NCI-H82 (cell line): ENCODE measurements around the gene S100Z.
A peak's percentile ranks its signal among the peaks of the same experiment; 100 is the strongest.
"Not testable (repeated sequence)": the region's sequence is repeated elsewhere in the genome, so short reads cannot be mapped to it uniquely, and the experiment has no call there.

Experiments used
- DNase-seq: peaks from one replicate; lab custom pipeline; 2025; lab: John Stamatoyannopoulos, UW

Gene S100Z

GRCh38 chr5:76849419-76850291 lies at the start of gene S100Z:
Gene S100Z, plus strand, starts transcription at chr5:76850014. Its CDS starts 25,346 bp downstream, at chr5:76875360.
- DNase-seq: no peak

DNA sequence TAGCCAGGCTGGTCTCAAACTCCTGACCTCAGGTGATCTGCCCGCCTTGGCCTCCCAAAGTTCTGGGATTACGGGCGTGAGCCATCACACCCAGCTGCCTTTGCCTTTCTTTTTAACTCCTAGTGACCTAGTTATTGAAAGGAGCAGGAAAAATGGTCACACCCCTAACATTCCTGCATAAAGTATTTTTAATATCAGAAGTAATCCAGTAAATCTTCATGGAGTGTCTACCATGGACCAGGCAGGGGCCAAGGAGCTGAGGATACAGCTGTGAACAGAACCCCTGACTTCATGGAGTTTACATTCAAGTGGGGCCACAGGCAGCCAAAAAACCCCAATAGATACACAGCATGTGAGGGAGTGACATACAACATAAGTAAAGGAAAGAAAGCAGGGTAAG lies 49.2 kb upstream of the S100Z start:
- DNase-seq: no peak

GRCh38 chr5:76801159-76801802 lies 48.5 kb upstream of the S100Z start:
- no peak for DNase-seq

GRCh38 chr5:76801803-76802195 lies 48.0 kb upstream of the S100Z start:
- no peak for DNase-seq

DNA sequence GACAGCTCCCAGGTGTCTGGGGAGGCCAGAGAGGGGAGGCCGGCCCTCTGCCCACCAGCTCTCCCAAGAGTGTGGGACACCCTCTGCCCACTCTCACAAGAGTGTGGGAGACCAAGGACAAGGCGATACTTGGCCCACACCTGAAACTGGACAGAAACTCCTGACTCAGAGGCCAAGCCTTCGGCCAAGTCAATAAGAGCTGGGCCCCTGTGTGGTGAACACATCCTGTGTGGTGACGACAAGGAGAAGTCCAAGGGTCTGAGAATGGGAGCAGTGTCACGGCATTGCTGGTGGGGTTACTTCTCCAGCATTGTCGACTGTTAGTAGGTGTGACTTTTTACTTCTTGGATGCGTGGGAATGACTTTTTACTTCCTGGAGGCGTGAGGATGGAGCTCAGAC lies 45.5 kb upstream of the S100Z start:
- DNase-seq: no peak

DNA sequence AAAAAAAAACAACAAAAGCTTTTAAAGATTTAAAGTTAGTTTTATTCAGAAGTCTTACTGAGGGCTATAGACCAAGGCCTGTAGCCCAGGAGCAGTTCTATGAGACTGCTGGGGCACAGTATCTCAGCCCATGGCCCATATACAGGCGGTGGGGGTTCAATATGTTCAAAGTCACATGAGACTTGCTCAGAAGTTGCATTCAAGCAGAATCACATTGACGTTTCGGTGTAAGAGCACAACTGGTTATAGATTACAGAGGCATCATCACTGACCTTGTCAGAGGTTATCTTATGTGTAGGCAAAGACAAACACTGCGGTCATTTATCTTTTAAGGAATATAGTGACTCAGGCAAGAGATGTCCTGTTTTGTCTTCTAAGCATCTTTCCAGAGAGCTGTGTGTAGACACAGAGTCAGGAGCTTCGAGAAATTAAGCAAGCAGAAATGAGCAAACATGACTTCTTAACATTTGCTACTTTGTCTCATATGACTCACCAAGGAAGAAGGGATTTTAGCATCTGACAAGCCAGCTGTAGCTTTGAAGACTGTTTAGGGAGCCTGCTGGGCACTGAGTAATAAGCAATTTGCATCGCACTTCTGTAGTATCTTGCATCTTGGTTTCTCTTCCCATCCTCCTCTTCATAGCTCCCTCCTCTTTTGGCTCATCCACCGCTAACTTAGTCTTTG lies 43.9 kb upstream of the S100Z start:
- no peak for DNase-seq

DNA sequence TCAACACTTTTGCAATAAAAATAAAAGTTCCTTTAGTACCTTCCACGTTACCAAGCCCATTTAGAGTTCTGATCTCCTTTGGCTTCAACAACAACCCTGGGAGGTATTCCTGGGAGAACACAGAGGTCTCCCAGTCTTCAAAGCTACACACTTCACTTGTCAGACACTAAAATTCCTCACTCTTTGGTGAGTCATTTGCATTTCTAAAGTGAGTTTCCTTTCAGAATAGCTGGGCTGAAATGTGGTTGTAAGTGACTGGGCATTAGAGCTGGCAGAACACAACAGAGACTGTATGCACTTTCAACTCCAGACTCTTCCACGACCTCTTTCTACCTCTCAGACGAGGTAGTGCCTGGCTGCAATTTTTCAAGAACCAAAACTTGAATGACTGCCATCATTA lies 42.5 kb upstream of the S100Z start:
- DNase-seq: no peak

DNA sequence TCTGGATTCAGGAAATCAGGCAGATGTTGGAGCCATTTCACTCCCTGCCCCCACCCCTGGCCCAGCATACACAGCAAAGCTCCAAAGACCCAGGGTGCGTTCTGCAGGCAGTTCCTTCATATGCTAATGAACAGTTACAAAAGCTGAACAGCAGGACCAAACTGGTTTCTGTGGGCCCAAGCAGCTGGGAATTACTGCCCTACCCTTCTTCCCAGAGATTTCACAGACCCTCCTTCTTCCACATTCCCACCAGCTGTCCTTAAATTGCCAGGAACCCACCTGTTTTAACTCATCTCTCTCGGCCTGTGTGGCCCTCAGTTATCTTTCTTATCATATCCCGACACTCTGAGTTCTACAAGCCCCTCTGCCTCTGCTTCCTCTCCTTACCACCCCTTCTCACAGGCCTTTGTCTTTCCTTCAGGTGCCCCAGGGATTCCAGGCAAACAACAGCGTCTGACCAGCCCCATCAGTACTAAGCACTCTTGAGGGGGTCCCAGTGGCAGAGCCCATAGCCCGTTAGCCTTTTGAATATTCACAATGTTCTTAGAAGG lies 41.6 kb upstream of the S100Z start:
- no peak for DNase-seq

DNA sequence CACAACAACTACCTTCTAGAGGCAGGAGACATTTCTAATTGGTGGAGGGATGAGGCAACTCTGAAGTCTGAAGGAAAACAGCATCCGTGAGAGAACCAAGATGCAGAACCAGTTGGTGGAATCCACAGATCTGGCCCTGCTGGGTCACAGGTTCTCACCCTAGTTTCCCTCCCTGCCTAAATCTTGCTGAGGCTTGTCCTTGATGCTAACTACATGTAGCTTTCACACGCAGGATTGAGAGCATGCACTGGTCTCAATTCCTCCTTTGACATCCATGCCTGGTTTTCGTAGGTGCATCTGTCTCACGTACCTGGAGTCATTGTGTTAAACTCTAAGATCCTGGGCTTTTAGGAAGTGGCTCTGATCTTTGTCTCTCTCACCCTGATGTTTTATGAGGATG lies 40.7 kb upstream of the S100Z start:
- no peak for DNase-seq

- no peak for DNase-seq
Measured at GRCh38 chr5:76810236-76810635, 39.6 kb upstream of the S100Z start.

DNA sequence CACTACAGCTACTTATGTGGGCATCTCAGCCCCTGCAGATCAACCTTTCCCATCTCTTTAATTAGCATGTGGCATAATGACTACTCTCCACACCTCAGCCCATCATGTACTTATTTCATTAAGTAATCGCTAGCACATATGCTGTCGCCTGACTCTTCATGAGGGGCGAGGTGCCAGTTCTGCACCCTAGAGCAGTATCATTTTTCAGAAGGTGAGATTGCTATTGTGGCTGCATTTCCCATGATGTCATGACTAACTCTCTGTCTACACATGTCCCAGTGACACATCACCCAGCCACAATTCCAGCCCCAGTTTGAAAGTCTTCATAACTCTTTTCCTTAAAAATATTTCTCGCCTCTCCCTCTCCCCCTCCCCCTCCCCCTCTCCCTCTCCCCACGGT lies 38.6 kb upstream of the S100Z start:
- DNase-seq: no peak

- DNase-seq: not testable (repeated sequence)
Measured at GRCh38 chr5:76812209-76812608, 37.6 kb upstream of the S100Z start.

DNA sequence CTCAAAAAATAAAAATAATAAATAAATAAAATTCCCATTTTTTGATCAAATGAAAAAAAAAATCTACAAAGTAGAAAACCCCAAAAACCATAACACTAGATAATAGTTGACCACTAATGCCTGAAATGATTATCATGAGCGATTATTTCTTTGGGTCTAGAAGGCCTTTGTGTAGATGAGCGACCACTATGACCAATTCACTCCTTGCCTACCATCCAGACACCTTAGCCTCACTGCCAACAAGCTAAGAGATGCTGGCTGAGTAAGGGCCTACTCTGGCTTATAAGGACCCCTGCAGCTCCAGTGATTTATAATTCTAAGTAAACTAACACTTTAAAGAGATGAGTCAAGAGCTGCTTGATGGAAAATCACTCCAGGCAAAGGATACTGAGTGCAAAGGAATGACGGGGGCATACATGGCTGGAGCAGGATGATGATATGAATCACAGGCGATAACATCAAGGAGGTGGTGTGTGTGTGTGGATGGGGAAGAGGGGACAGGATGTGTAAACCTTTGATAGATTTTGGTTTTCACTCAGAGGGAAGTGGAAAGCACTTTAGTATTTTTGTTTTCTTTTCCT lies 35.7 kb upstream of the S100Z start:
- DNase-seq: no peak

DNA sequence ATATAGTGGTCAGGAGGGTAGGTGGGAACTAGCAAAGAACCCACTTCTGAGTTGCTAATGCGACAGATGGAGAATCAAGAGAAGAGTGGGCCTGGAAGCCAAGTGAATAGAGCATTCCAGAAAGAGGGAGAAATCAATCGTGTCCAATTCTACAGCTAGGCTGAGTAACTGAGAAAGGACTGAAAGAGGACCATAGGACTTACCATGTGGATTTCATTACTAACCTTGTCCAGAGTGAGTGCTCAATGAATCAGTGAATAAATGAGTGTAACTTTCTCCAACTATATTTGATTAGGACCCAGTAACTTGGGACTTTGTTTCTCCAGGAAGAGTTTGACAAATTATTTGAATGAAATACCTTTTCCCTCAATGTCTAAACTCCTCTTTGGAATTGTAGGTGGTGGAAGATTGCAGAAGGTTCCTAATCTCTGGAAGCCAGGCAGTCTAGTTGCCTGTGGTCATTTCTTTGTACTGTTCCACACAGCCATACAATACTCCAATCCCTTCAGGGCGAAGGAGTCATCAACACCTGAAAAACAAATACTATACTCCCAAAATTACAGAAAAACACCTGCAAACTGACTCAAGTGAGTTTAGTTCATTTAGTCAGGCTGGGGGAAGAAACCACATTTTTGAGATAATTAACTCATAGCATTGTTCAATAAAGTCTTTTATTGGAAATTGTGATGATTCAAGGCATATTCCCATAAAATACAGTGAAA lies 33.5 kb upstream of the S100Z start:
- no peak for DNase-seq

GRCh38 chr5:76818844-76819831 lies 30.7 kb upstream of the S100Z start, which contains the start of gene F2RL1:
Gene F2RL1, plus strand, starts transcription at chr5:76819030. Its CDS starts 153 bp downstream, at chr5:76819183.
- peak; percentile 72 for DNase-seq

DNA sequence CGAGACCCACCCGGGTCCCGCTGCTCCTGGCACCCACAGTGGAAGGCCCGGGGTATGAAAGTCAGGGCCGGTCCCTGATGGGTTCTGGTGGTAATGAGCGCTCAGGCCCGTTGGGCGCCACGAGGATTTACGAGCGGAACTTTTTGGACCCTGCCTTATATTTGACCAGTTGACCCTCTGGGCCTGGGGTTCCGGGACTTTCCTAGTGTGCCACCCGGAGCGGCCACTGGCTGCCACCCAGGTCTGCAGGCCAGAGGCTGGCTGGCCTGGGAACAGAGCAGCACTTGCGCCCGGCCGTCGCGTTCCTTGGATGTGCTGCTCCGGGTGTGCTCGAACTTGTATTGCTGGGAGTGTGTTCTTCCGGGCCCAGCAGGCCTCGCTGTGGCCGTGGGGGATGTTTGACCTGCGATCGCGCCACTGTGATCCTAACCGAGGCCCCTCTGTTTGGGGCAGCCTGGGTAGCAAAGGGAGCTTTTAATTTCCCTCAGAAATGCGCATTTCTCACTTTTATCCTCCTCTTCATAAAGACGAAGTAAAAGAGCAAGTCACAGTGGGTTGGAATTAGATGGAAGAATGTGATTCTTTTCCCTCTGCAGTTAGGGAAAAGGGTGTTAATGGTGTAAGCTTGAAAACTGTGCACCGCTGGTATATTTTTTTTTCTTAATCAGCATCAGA lies 29.8 kb upstream of the S100Z start:
- no peak for DNase-seq

- DNase-seq: no peak
Measured at GRCh38 chr5:76820526-76820890, 29.3 kb upstream of the S100Z start.

DNA sequence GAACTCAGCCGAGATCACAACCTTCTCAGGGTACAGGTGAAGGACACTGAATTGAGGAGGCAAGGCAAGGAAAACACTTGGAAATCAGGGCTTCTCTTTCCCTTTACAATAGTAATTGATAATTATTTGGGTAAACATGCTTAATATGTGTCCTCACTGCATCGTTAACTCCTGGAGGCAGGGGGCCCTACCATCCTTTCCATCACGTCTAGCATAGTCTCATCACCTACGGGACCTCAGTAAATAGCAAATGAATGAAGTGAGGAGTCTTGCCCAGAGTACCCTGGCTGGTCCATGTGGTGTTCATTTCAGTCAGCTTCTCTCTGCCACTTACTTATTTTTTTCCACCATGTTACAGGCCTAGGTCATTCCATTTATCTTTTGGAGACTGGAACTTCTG lies 28.7 kb upstream of the S100Z start:
- no peak for DNase-seq

- not testable (repeated sequence) for DNase-seq
Measured at GRCh38 chr5:76822105-76822731, 27.6 kb upstream of the S100Z start.
